HG03565 (cell line): Measurements from ENCODE around the gene ITGA7.

ENCODE experiments used
- ATAC-seq: cut with Tn5 transposase; IDR thresholded peaks from one replicate; pipeline ENCODE4 v1.9.1; 2021; ENCODE audit warnings: mild to moderate bottlenecking, moderate library complexity; ENCODE audit not compliant: unreplicated experiment

The ITGA7 gene

DNA sequence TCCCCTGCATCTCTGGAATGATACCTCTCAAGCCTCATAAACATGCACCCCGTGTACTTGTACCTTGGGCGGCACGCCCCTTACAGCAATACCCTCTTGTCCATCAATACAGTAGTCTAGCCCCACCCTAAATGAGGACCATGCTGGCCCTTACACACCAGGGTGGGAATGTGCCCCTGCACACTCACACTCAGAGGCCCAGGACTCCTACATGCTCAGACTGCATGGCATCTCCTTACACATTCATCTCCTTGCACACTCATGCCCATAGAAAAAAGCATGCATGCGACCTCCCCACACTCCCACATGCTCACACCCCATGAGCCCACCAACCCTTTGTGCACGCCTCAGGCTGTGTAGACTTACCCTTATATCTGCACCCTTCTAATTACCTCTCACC is 22.0 kb downstream of the ITGA7 start:
- no peak for ATAC-seq

DNA sequence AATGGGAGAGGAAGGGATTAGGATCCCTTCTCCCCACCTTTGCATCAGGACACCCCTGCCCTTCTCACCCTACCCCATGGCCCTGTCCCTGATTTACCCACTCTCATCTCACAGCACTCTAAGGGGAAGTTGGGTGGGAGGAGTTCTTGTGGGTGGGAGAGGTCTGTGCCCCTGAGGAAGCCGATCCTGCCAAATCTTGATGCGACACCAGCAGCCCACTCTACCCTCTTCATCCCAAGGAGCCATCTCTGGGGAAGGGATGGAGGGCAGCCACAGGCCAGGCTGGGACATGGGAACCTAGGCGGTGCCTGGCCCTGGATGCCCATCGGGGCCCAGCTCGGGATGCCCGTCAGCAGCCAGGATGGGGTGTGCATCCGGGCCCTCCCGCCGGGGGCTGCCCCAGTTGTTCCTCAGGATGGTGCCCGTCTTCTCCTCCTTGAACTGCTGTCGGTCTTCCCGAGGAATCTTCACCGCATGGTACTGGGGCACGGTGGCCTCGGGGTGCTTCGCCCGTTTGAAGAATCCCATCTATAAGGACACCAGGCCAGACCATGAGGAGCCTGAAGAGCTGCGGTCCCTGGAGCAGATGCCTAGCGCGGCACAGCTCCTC is 22.8 kb downstream of the ITGA7 start:
- no peak for ATAC-seq

DNA sequence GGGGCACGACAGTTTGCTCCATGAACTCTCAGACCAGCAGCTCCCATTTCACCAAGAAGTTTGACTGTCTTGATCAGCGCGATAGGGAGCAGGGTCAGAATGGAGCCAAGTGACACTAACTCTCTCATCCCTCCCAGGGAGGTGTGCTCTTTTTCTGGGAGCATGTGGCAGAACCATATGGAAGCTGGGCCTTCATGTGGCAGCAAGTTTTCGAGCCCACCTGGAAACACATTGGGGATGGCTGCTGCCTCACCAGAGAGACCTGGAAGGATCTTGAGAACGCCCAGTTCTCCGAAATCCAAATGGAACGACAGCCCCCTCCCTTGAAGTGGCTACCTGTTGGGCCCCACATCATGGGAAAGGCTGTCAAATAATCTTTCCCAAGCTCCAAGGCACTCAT is 24.0 kb downstream of the ITGA7 start:
- no peak for ATAC-seq

DNA sequence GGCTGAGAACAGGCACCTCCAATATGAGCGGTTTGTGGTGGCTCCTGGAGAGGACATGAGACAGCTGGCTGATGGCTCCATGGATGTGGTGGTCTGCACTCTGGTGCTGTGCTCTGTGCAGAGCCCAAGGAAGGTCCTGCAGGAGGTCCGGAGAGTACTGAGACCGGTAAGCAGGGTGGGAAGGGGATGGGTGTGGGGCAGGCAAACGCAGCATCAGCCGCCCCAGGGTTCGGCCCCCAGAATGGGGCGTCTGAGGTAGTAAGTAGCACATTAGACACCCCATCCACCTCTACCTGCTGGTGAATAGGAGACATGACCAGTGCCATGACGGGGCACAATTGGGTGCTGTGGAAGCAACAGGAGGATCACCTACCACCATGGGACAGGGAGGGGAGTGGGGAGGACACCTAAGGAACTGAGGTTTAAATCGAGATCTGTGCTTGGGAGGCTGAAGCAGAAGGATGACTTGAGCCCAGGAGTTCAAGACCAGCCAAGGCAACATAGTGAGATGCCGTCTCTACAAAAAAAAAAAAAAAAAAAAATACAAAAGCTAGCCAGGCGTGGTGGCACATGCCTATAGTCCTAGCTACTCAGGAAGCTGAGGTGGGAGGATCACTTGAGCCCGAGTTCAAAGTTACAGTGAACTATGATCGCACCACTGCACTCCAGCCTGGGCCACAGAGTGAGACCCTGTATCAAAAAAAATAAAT is 25.5 kb downstream of the ITGA7 start:
- no peak for ATAC-seq

DNA sequence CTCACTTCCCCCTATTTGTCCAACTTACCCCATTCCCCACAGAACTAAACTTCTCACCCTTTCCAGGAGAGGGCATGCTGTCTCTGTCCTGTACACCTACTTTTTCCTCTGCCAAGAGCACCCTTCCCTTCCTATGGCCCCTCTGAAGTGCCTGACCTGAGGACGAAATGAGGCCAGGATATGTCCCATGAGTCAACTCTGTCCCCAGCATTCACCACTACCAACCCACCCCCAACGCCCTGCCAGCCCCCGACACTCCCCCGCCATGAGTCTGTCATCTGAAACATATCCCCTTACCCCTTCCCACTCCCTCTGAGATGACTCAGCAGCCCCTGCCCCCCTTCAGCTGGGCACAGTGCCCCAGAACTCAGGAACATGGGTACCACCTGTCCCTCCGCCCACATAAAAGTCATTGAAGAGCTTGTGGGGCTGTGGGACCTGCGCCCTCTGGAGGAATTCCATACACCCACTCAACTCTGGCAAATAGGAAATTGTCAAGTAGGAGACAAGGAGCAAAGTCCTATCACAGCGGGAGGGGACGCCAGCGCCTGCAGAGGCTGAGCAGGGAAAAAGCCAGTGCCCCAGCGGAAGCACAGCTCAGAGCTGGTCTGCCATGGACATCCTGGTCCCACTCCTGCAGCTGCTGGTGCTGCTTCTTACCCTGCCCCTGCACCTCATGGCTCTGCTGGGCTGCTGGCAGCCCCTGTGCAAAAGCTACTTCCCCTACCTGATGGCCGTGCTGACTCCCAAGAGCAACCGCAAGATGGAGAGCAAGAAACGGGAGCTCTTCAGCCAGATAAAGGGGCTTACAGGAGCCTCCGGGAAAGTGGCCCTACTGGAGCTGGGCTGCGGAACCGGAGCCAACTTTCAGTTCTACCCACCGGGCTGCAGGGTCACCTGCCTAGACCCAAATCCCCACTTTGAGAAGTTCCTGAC is 26.3 kb downstream of the ITGA7 start:
- no peak for ATAC-seq

DNA sequence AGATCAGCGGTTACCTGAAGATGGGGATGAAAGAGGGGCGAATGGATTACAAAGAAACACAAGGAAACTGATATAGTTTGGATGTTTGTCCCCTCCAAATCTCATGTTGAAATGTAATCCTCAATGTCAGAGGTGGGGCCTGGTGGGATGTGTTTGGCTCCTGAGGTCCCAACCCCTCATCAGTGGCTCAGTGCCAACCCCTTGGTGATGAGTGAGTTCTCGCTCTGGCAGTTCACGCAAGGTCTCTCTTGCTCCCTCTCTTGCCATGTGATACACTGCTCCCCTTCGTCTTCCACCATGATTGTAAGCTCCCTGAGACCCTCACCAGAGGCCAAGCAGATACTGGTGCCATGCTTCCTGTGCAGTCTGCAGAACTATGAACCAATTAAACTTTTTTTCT is 28.0 kb downstream of the ITGA7 start:
- no peak for ATAC-seq

DNA sequence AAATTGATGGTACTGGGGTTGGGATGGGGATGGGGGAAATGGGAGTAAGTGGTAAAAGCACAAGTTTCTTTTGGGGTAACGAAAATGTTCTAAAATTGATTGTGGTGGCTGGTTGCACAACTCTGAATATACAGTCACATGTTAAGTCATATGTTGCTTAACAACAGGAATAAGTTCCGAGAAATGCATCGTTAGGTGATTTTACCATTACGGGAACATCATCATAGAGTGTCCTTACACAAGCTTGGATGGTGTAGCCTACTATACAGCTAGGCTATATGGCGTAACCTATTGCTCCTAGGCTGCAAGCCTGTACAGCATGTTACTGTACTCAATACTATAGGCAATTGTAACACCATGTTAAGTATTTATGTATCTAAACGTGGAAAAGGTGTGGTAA is 31.0 kb downstream of the ITGA7 start:
- ATAC-seq: no peak

DNA sequence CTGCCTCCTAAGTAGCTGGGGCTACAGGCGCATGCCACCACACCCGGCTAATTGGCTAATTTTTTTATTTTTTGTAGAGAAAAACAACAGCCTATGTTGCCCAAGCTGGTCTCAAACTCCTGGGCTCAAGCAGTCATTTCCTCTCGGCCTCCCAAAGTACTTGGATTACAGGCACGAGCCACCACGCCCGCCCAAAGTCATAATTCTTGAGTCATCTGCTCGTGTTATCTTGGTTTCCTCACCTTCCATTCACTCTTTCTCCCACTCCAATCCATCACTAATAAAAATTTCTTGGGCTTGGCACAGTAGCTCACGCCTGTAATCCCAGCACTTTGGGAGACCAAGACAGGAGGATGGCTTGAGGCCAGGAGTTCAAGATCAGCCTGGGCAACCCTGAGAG is 32.0 kb downstream of the ITGA7 start:
- ATAC-seq: no peak

DNA sequence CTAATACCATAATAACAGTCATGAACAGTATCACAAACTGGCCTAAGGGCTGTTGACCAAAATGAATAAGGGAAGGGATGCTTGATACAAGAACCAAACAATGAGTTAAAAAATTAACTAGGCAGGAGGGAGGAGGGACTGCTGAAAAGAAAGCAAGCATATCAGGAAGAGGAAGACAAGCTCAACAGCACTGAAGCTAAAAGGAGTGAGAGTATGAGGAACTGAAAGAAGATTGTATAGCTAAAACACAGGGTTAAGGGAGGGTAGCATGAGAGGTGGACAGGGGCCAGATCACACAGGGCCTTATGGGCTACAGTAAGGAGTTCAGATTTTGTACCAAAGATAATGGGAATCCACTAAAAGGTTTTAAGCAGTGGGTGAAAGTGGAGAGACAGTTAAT is 34.1 kb downstream of the ITGA7 start:
- peak; percentile 99 for ATAC-seq

DNA sequence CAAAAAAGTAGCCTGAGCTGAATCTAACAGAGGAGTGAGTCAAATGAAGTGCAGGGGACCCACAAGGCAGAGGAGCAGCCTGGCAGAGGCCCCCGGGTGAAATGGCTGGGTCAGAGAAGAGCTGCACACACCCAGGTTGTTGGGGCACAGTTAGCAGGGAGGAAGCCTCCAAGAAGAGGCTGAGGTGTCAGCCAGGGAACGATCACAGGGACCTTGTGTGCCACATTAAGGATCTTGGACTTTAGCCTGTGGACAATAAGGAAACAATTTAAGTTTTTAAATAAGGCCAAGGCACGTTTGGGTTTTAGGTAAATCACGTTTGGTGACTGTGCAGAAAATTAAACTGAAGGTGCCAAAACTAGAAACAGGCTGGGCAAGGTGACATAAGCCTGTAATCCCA is 36.0 kb downstream of the ITGA7 start:
- no peak for ATAC-seq

DNA sequence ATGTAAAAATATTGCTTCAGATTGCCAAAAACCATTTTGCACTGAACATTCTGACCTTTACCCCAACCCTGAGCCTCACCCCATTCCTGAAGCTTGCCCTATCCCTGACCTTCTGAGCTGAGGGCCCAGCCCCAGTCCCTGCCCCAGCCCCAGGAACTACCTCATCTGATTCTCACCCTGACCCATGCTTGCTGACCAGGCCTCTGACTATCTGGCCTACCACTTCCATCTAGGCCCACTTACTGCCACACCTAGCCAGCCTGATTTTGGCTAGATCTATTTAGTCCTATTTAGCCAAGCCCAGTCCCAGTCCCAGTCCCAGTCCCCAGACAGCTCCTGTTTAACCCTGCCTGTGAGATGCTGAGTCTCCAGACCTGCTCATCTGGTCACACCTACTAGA is 37.4 kb downstream of the ITGA7 start:
- no peak for ATAC-seq

DNA sequence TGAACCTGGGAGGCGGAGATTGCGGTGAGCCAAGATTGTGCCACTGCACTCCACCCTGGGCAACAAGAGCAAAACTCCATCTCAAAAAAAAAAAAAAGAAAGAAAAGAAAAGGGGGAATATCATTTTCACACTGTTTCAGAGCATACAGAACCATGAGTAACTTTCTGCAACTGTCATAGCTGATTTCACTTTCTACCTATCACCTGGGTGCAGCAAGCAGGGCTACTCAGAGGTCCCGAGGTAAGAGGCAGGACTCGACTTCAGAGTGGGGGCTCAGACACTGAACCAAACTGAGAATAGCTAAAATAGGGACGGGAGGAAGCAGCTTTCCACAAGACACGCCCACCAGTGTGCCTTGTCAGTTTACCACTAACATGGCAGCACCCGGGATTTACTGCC is 41.2 kb downstream of the ITGA7 start:
- no peak for ATAC-seq

DNA sequence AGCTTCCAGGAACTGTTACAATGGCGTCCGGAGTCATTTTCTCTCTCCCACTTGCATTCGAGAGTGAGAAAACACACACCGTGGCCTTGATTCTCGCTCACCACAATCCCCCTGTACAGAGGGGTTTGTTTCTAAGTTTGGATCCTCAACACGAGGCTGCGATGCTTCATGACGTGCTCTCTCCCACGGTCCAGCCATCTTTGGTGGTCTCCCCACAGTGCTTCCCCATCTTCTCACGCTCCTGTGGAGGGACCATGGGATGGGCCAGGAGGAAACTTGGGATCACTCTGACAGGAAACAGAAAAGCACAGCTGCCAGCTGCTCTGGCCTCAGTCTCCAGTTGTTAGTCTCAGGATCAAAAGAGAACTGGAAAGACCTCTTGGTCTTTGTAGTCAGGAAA is 42.9 kb downstream of the ITGA7 start:
- no peak for ATAC-seq

DNA sequence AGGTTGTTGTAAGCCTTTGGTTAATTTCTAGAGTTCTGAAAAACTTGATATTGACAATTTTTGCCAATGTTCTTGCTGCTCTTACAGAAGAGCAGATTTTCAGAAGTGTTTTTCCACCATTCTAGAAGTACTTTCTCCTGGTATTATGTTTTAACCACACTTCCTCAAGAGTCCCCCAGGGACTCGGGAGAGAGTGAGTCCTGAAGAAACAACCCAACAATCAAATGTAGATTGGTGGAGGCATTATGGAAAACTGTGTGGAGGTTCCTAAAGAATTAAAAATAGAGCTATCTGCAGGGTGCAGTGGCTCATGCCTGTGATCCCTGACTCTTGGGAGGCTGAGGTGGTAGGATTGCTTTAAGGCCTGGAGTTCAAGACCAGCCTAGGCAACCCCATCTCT is 44.3 kb downstream of the ITGA7 start:
- no peak for ATAC-seq

DNA sequence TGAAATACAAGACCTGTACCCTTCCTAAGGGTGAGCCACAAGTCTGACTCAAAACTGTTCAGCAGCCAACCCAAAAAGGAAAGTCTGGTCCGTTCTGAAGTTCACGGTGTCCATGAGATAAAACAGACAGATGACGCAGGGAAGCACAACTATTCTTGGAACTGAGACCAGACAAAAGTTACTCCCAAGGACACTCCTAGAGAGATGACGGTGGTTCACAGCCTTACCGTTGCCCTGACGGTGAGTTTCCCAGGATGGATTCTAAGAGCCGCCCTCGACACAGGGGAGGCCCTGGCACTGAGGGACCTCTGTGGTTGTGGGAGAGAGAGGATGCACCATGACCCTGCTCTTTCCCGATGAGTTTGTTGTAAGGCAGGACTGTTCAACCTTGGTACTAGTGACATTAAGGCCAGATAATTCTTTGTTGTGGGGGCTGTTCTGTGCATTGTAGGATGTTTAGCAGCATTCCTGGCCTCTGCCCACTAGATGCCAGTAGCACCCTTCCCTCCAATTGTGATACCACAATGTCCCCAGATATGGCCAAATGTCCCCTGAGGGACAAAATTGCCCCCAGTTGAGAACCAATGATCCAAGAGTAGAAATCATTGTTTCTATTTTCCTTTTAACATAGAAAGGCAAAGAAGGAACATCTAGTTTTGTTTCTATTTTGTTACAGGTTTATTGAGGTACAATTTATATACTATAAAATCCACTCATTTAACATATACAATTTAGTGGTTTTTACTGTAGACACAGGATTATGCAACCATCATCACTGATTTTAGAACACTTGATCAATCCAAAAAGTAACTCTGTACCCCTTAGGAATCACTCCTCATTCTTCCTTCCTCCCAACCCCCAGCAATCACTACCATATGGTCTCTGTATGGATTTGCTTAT is 48.0 kb downstream of the ITGA7 start:
- ATAC-seq: no peak

DNA sequence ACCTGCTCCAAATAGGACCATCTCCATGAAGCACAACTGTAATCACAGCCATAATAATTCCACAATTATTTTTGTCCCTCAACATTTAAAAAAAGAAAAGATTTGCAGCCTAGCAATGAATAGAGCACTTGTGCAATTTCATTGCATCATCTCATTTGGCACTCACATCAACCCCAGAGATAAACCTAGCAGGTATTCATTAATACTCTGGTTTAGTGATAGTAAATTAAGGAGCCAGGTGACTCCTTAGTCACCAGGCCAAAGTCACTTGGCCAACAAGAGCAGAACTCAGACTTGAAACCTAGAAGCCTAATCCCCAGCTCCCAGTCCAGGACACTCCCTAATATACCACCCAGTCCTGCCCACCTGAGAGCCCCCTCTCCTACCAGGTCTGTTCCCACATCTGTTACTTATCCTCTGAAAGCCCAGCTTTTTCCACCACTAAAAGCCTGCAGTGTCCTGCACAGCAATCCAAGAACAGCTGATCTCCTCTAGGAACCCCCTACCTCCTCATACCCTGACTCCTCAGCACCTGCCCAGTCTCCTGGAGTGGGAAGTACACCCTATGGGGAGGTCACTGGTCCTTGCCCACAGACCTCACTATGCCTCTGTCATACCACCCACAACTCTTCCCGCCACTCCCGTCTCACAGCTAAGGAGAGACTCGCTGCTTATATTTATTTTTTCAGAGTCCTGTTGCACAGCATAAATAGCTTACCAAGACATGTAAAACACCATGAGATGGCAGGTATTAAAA is 48.9 kb downstream of the ITGA7 start:
- ATAC-seq: no peak

DNA sequence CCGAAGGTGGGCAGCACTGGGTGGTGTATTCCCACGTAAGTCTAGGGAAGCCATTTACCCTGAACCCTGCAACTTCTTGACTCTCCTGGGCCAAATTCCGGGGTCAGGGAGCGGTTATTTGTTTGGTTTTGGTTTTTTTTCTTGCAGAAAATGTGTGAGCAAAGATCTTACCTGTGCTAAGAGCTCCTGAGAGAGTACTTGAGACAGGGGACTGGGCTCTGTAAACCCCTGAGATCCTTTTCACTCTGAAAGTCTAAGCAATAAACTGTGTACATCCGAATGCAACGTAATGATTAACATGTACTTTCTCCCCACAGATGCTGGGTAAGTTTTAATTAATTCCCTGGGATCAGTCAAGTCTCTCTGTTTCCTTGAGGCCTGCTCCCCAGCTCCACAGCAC is 49.5 kb downstream of the ITGA7 start:
- no peak for ATAC-seq

DNA sequence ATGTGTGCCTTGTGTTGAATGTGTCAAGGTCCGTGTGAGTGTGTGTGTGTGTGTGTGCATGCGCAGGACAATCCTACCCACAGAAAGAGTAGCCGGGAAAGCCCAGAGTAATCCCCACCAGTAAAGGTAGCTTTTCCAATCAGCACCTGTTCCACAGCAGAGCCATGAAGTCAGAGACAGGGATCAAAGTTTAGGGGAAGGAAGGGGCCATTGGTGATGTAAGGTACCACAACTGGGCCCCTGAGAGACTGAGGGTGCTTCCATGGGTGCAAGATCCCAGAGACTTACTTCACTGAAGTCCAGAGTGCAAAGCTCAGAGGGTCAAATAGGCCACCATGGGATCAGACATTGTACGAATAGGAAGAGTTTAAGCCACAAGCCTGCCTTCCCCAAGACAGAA is 50.5 kb downstream of the ITGA7 start:
- ATAC-seq: no peak

DNA sequence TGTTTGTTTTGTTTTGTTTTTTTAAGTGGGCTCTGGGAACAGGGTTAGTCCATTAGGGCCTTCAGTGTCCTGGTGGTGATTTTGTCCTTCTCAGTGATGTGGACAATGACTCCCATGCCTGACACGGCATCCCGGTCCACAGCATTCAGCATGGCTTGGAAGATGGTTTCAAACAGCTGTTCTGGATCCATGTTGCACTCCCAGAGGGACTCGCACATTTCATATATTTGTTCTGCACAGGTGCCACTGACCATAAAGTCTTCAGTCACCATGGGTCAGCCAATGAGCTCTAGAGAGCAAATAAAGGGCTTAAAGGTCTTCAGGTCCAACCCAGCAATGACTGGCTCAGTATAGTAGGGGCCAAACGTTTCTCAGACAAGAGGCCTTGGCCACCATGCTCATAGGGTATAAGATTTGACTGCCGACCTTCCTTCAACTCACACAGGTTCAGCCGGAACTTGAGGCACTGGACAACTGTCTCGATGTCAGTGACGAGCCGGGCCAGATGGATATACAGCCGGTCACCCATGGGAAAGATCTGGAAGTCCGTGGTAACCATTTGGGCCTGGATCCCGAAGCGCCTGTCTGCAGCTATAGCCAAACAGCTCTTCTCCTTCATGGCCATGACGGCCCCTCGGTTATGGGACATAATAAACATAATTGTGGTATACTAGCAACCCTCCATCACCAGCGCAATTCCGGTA is 53.0 kb downstream of the ITGA7 start:
- no peak for ATAC-seq

DNA sequence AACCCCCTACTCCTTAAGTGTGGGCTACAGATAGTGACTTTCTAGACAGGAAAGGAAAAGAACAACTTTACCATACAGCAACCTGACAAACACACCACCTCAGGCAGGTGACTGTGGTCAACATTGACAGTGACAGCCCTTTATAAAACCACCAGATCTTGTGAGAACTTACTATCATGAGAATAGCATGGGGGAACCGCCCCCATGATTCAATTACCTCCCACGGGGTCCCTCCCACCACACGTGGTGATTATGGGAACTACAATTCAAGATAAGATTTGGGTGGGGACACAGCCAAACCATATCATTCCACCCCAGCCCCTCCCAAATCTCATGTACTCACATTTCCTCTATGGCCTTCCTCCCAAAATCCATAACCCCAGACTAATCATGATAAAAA is 54.7 kb downstream of the ITGA7 start:
- ATAC-seq: no peak
